WTC11 (cell line): Measurements from ENCODE around the gene LRRN4. TPM values are rescaled to one million over a fixed set of nuclear protein-coding genes. Genes with fewer than 3 reads are reported as not detected.

ENCODE experiments used
- ATAC-seq: fragments of 200-7000 bp; cut with Tn5 transposase; 2 replicates; pipeline ENCODE4 v1.10.0; 2021; ENCODE audit warnings: mild to moderate bottlenecking, moderate library complexity
- CTCF ChIA-PET: fragments of 300-600 bp; sonication (Branson Sonifier 250); formaldehyde crosslinking; loops from one replicate; lab custom pipeline; 2021; ENCODE audit warnings: antibody characterized with exemption; lab: Charles Lee
- POLR2A ChIA-PET: fragments of 350-600 bp; sonication (Branson Sonifier 250); formaldehyde crosslinking; loops from one replicate; lab custom pipeline; 2021; ENCODE audit warnings: antibody characterized with exemption; lab: Charles Lee
- DNase-seq: peaks from one replicate; pipeline ENCODE4 v3.0.0; 2021; ENCODE audit warnings: low spot score
- H3K27ac Mint-ChIP-seq: 2 replicates; pipeline ENCODE4 v1.8.0; 2021; ENCODE audit warnings: mixed read lengths
- H3K27me3 Mint-ChIP-seq: 2 replicates; pipeline ENCODE4 v1.8.0; 2021; ENCODE audit warnings: low read depth, mild to moderate bottlenecking, moderate library complexity, mixed read lengths
- H3K36me3 Mint-ChIP-seq: 2 replicates; pipeline ENCODE4 v1.8.0; 2021; ENCODE audit warnings: mixed read lengths
- H3K4me1 Mint-ChIP-seq: 2 replicates; pipeline ENCODE4 v1.8.0; 2022; ENCODE audit warnings: mixed read lengths
- H3K4me3 Mint-ChIP-seq: 2 replicates; pipeline ENCODE4 v1.8.0; 2021; ENCODE audit warnings: mild to moderate bottlenecking, moderate library complexity, mixed read lengths
- H3K9me3 Mint-ChIP-seq: 2 replicates; pipeline ENCODE4 v1.8.0; 2021; ENCODE audit warnings: mixed read lengths
- AR ChIP-seq: fragments of 250-450 bp; sonication (Bioruptor Pico); IDR thresholded peaks from 2 replicates; pipeline ENCODE4 v1.9.0; 2021; ENCODE audit warnings: mild to moderate bottlenecking
- ARID4B ChIP-seq: sonication (generic); formaldehyde crosslinking; IDR thresholded peaks from 2 replicates; pipeline ENCODE4 v1.8.0; 2023; ENCODE audit warnings: missing genetic modification reagents, mild to moderate bottlenecking, borderline replicate concordance
- CTCF ChIP-seq: fragments of 200-600 bp; IDR thresholded peaks from 2 replicates; pipeline ENCODE4 v1.8.0; 2022; ENCODE audit warnings: antibody characterized with exemption
- E2F5 ChIP-seq: sonication (generic); formaldehyde crosslinking; IDR thresholded peaks from 2 replicates; pipeline ENCODE4 v1.8.1; 2022; ENCODE audit warnings: mild to moderate bottlenecking, moderate library complexity, missing genetic modification reagents
- ERG ChIP-seq: fragments of 250-450 bp; sonication (Bioruptor Pico); IDR thresholded peaks from 2 replicates; pipeline ENCODE4 v1.8.0; 2021; ENCODE audit warnings: mild to moderate bottlenecking
- ESRRA ChIP-seq: sonication (generic); formaldehyde crosslinking; IDR thresholded peaks from 2 replicates; pipeline ENCODE4 v1.8.1; 2022; ENCODE audit warnings: mild to moderate bottlenecking, missing genetic modification reagents, borderline replicate concordance
- GRHL2 ChIP-seq: fragments of 250-450 bp; sonication (Bioruptor Pico); IDR thresholded peaks from 2 replicates; pipeline ENCODE4 v1.8.0; 2022; ENCODE audit warnings: mild to moderate bottlenecking, moderate library complexity; ENCODE audit not compliant: insufficient replicate concordance, severe bottlenecking
- HMGA2 ChIP-seq: fragments of 250-450 bp; sonication (Bioruptor Pico); IDR thresholded peaks from 2 replicates; pipeline ENCODE4 v1.4.0; 2021; ENCODE audit warnings: mild to moderate bottlenecking, moderate library complexity
- MLX ChIP-seq: sonication (generic); formaldehyde crosslinking; IDR thresholded peaks from 2 replicates; pipeline ENCODE4 v1.8.1; 2023; ENCODE audit warnings: mild to moderate bottlenecking, missing genetic modification reagents, moderate library complexity
- NFE2L1 ChIP-seq: sonication (generic); formaldehyde crosslinking; IDR thresholded peaks from 2 replicates; pipeline ENCODE4 v1.8.1; 2023; ENCODE audit warnings: missing genetic modification reagents
- NR2C2 ChIP-seq: sonication (generic); formaldehyde crosslinking; IDR thresholded peaks from 2 replicates; pipeline ENCODE4 v1.8.0; 2022; ENCODE audit warnings: mild to moderate bottlenecking, missing genetic modification reagents
- RELA ChIP-seq: sonication (generic); formaldehyde crosslinking; IDR thresholded peaks from 2 replicates; pipeline ENCODE4 v1.8.1; 2022; ENCODE audit warnings: missing genetic modification reagents, mild to moderate bottlenecking, borderline replicate concordance
- SP1 ChIP-seq: sonication (generic); formaldehyde crosslinking; conservative IDR thresholded peaks from 2 replicates; pipeline ENCODE4 v1.8.1; 2022; ENCODE audit warnings: missing genetic modification reagents
- TP53 ChIP-seq: sonication (generic); formaldehyde crosslinking; IDR thresholded peaks from 2 replicates; pipeline ENCODE4 v1.8.1; 2023; ENCODE audit warnings: mild to moderate bottlenecking, missing genetic modification reagents
- USF1 ChIP-seq: sonication (generic); formaldehyde crosslinking; IDR thresholded peaks from 2 replicates; pipeline ENCODE4 v1.8.0; 2022; ENCODE audit warnings: mild to moderate bottlenecking, missing genetic modification reagents
- ZBTB21 ChIP-seq: sonication (generic); formaldehyde crosslinking; IDR thresholded peaks from 2 replicates; pipeline ENCODE4 v1.8.1; 2023; ENCODE audit warnings: mild to moderate bottlenecking, missing genetic modification reagents, borderline replicate concordance
- ZNF138 ChIP-seq: sonication (generic); formaldehyde crosslinking; conservative IDR thresholded peaks from 2 replicates; pipeline ENCODE4 v1.8.1; 2022; ENCODE audit warnings: mild to moderate bottlenecking, moderate library complexity, missing genetic modification reagents
- ZNF281 ChIP-seq: sonication (generic); formaldehyde crosslinking; IDR thresholded peaks from 2 replicates; pipeline ENCODE4 v1.8.0; 2023; ENCODE audit warnings: mild to moderate bottlenecking, missing genetic modification reagents
- ZNF425 ChIP-seq: fragments of 250-450 bp; sonication (Bioruptor Pico); conservative IDR thresholded peaks from 2 replicates; pipeline ENCODE4 v1.9.0; 2021; ENCODE audit warnings: mild to moderate bottlenecking
- total RNA-seq: library from RNA; stranded (reverse); gene quantifications from 3 replicates; pipeline ENCODE4 v1.2.3, GENCODE V29; 2021

The LRRN4 gene
- total RNA-seq, 1 experiment from 2014 or later: 0.48 TPM

GRCh38 chr20:6030453-6031080, 23.3 kb downstream of the LRRN4 start:
- Mint-ChIP-seq H3K9me3 (peaks cover 4% of the 10 kb centered on the region), H3K36me3 (peaks cover 26% of the 10 kb centered on the region), H3K4me1 (no peaks in the 10 kb centered on the region), H3K27ac (no peak overlapping the region), H3K27me3 (no peaks in the 10 kb centered on the region), H3K4me3 (no peak overlapping the region)
- POLR2A ChIA-PET: interaction anchor here (0.7 kb wide), 1 partner anchor 205 kb away, joined by 3 read pairs; no protein-coding TSS in a partner anchor
- ATAC-seq (no peak), DNase-seq (no peak)
- no peak for TF ChIP-seq NFE2L1 (CRISPR knock-in tag)
- no peak for TF ChIP-seq ZNF138 (CRISPR knock-in tag)
- TF ChIP-seq AR (CRISPR knock-in tag): no peak
- no peak for TF ChIP-seq E2F5 (CRISPR knock-in tag)
- no peak for TF ChIP-seq GRHL2 (CRISPR knock-in tag)
- no peak for TF ChIP-seq CTCF
- TF ChIP-seq NR2C2 (CRISPR knock-in tag): no peak
- no peak for TF ChIP-seq USF1 (CRISPR knock-in tag)
- TF ChIP-seq MLX (CRISPR knock-in tag): no peak
- TF ChIP-seq RELA: no peak
- no peak for TF ChIP-seq ZBTB21 (CRISPR knock-in tag)
- TF ChIP-seq ZNF425 (CRISPR knock-in tag): no peak
- TF ChIP-seq ESRRA (CRISPR knock-in tag): no peak
- TF ChIP-seq SP1 (CRISPR knock-in tag): no peak
- TF ChIP-seq TP53: no peak
- TF ChIP-seq ARID4B (CRISPR knock-in tag): no peak
- TF ChIP-seq ERG (CRISPR knock-in tag): no peak
- TF ChIP-seq HMGA2 (CRISPR knock-in tag): no peak
- TF ChIP-seq ZNF281: no peak
- CTCF ChIA-PET: no interaction called here
